ENCODE data around the gene TMEM165.
"Not testable (repeated sequence)": the region's sequence is repeated elsewhere in the genome, so short reads cannot be mapped to it uniquely, and the experiment has no call there.

The TMEM165 gene

GRCh38 chr4:55351824-55352223, 43.9 kb upstream of the TMEM165 start:
- no peak for TF ChIP-seq CTCF (IDR thresholded peaks at IDR 0.05; ENCODE audit: low read length, missing control alignments)
- no peak overlapping the region for H3K4me3 ChIP-seq (replicated peaks; ENCODE audit: low read depth, low read length)
- no peak for DNase-seq (ENCODE audit: low read depth)

- no peak for TF ChIP-seq CTCF (IDR thresholded peaks at IDR 0.05; ENCODE audit: low read length, missing control alignments)
- no peak for DNase-seq (ENCODE audit: low read depth)
- H3K4me3 ChIP-seq (replicated peaks; ENCODE audit: low read depth, low read length): no peak overlapping the region
Observed at GRCh38 chr4:55352726-55353125, 43.0 kb upstream of the TMEM165 start.

GRCh38 chr4:55353228-55353747, 42.5 kb upstream of the TMEM165 start:
- H3K4me3 ChIP-seq (replicated peaks; ENCODE audit: low read depth, low read length); DNase-seq (ENCODE audit: low read depth): not testable (repeated sequence)

- no peak for TF ChIP-seq CTCF (IDR thresholded peaks at IDR 0.05; ENCODE audit: low read length, missing control alignments)
- H3K4me3 ChIP-seq (replicated peaks; ENCODE audit: low read depth, low read length): no peak overlapping the region
- DNase-seq (ENCODE audit: low read depth): no peak
Observed at GRCh38 chr4:55354648-55355047, 41.1 kb upstream of the TMEM165 start.

- no peak for TF ChIP-seq CTCF (IDR thresholded peaks at IDR 0.05; ENCODE audit: low read length, missing control alignments)
- no peak overlapping the region for H3K4me3 ChIP-seq (replicated peaks; ENCODE audit: low read depth, low read length)
- DNase-seq (ENCODE audit: low read depth): no peak
Observed at GRCh38 chr4:55355555-55355954, 40.2 kb upstream of the TMEM165 start.

- H3K4me3 ChIP-seq (replicated peaks; ENCODE audit: low read depth, low read length): no peak overlapping the region
- peak; percentile 27 for DNase-seq (ENCODE audit: low read depth)
- TF ChIP-seq CTCF (IDR thresholded peaks at IDR 0.05; ENCODE audit: low read length, missing control alignments): no peak
Observed at GRCh38 chr4:55356991-55357461, 38.7 kb upstream of the TMEM165 start.

GRCh38 chr4:55358246-55358645, 37.5 kb upstream of the TMEM165 start:
- TF ChIP-seq CTCF (IDR thresholded peaks at IDR 0.05; ENCODE audit: low read length, missing control alignments): no peak
- DNase-seq (ENCODE audit: low read depth): no peak
- no peak overlapping the region for H3K4me3 ChIP-seq (replicated peaks; ENCODE audit: low read depth, low read length)

Data from fibroblast of pulmonary artery (primary cell).